ENCODE data around the gene SLCO2A1. TPM values are rescaled to one million over a fixed set of nuclear protein-coding genes. Genes with fewer than 3 reads are reported as not detected.

SLCO2A1 gene
- total and polyA plus RNA-seq, 2 donors (not counting 1 experiment from before 2014, with no cell fraction given): not detected

DNA sequence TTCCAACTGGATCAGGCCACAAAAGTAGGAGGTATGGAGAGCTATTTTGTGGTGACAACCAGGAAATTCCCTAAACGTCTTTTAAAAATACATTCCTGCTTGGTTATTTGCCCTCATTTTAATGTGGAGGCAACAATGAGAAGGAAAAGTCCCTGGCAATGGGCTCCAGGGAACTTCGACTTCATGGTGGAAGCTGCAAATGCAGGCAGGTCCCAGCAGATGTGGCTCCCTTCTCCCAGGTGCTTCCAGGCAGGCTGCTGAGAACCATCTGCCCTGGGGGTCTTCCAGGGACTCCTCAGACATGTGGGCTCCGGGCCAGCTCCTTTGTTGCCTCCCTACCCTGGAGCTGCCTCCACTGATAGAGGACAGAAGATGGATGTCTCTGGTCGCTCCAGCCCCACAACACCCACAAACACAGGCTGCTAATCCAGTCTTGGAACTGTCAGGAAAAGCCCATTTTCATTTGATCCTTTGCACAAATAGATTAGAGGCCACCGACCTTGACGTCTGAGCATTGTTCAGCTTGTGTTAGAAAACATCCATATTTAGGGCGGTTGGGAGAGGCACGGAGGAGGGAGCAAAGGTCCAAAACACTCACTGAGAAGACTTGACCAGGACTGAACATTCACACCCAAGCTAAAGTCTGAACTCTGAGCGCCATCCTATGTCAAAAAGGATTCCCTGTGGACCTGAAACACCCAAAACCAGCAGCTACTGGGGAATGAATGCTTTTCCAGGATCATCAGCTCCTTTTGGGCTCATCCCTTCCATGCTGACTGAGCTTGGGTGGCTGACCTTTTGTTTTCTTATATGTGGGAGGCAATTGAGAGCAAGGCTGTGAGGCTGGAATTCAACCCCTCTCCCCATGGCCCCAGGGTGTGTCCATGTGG, 30.2 kb upstream of the SLCO2A1 start:
- 90% methylated on average over 5 of the region's 9 CpGs for WGBS (ENCODE audit: insufficient coverage)
- DNase-seq: no peak

More for the DNA sequence above, 30.2 kb upstream of the SLCO2A1 start:
- POLR2A ChIA-PET: no interaction called here
- peaks cover 9% of the 10 kb centered on the region for H3K27me3 Mint-ChIP-seq
- Histone ChIP-seq H3K27me3 (replicated peaks in 1 of 4; ENCODE audit: control extremely low read depth in 1 of 4, control insufficient read depth in 3 of 4, insufficient read depth in 4 of 4, low read length in 3 of 4) (peaks cover 0 to 3% (median 0%) of the 10 kb centered on the region in 4 experiments), H3K27ac (ENCODE audit: low read length in 2 of 2) (no peak overlapping the region), H2AFZ (ENCODE audit: insufficient read depth, low read depth, low read length, poor library complexity, severe bottlenecking) (no peak overlapping the region), H3K79me2 (ENCODE audit: control insufficient read depth, insufficient read depth, low read length) (no peaks in the 10 kb centered on the region), H3K9me3 (ENCODE audit: control extremely low read depth in 1 of 3, control insufficient read depth in 2 of 3, insufficient read depth in 1 of 3, low read length in 2 of 3) (no peaks in the 10 kb centered on the region), H3K4me2 (replicated peaks; ENCODE audit: low read depth, low read length, poor library complexity, severe bottlenecking) (no peak overlapping the region), H3K4me1 (ENCODE audit: control insufficient read depth in 2 of 2, insufficient read depth in 2 of 2, low read length in 2 of 2) (no peaks in the 10 kb centered on the region), H3K36me3 (replicated peaks in 1 of 2; ENCODE audit: control extremely low read depth in 1 of 2, control insufficient read depth in 1 of 2, extremely low read depth in 1 of 2, insufficient read depth in 2 of 2, low read length in 1 of 2) (no peaks in the 10 kb centered on the region), H3K9ac (ENCODE audit: low read length) (no peak overlapping the region), H3K4me3 (ENCODE audit: control extremely low read depth in 1 of 5, extremely low read depth in 1 of 5, insufficient read depth in 1 of 5, low read depth in 2 of 5, low read length in 4 of 5) (no peak overlapping the region), H4K20me1 (ENCODE audit: control insufficient read depth, insufficient read depth, low read length, poor library complexity, severe bottlenecking) (no peaks in the 10 kb centered on the region)
- intact Hi-C loops (cut with micrococcal nuclease): no loop called here
- H3K4me3 Mint-ChIP-seq: no peak overlapping the region
- no peaks in the 10 kb centered on the region for H3K9me3 Mint-ChIP-seq (ENCODE audit: insufficient read depth)
- H3K27ac Mint-ChIP-seq: no peak overlapping the region
- no peak for TF ChIP-seq EZH2 (IDR thresholded peaks at IDR 0.05; ENCODE audit: borderline replicate concordance, insufficient read depth, low read depth, low read length, poor library complexity, severe bottlenecking)
- TF ChIP-seq, protein P1, sequence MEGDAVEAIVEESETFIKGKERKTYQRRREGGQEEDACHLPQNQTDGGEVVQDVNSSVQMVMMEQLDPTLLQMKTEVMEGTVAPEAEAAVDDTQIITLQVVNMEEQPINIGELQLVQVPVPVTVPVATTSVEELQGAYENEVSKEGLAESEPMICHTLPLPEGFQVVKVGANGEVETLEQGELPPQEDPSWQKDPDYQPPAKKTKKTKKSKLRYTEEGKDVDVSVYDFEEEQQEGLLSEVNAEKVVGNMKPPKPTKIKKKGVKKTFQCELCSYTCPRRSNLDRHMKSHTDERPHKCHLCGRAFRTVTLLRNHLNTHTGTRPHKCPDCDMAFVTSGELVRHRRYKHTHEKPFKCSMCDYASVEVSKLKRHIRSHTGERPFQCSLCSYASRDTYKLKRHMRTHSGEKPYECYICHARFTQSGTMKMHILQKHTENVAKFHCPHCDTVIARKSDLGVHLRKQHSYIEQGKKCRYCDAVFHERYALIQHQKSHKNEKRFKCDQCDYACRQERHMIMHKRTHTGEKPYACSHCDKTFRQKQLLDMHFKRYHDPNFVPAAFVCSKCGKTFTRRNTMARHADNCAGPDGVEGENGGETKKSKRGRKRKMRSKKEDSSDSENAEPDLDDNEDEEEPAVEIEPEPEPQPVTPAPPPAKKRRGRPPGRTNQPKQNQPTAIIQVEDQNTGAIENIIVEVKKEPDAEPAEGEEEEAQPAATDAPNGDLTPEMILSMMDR (IDR thresholded peaks at IDR 0.05): no peak
- CTCF ChIA-PET: no interaction called here
- ATAC-seq (ENCODE audit: low read depth): no peak
- H3K4me1 Mint-ChIP-seq: no peaks in the 10 kb centered on the region
